K562 (cell line): ENCODE data around the gene CUTA. TPM values are rescaled to one million over a fixed set of nuclear protein-coding genes. Genes with fewer than 3 reads are reported as not detected.

ENCODE experiments used
- BRF1 ChIP-seq: IDR thresholded peaks from 3 replicates; pipeline ENCODE4 v1.6.1; 2011; ENCODE audit warnings: borderline replicate concordance, mild to moderate bottlenecking; ENCODE audit not compliant: insufficient read length; ENCODE audit errors: extremely low read depth
- DEAF1 ChIP-seq: fragments of 450-650 bp; formaldehyde crosslinking; IDR thresholded peaks from 2 replicates; pipeline ENCODE4 v1.4.0; 2020; ENCODE audit warnings: mild to moderate bottlenecking, moderate library complexity
- HDAC1 ChIP-seq, 2 experiments: fragments of 450-650 bp; IDR thresholded peaks; 2 replicates each; pipeline ENCODE4 v1.6.1; 2016 to 2017; ENCODE audit warnings: inconsistent platforms in 1 of 2, mild to moderate bottlenecking in 1 of 2, moderate library complexity in 1 of 2
- HNRNPUL1 ChIP-seq: fragments of 200-400 bp; formaldehyde crosslinking; IDR thresholded peaks from 2 replicates; pipeline ENCODE4 v1.6.1; 2017; ENCODE audit warnings: low read length
- LARP7 ChIP-seq: fragments of 450-650 bp; IDR thresholded peaks from 2 replicates; pipeline ENCODE4 v1.6.1; 2016
- MTA3 ChIP-seq: fragments of 450-650 bp; formaldehyde crosslinking; IDR thresholded peaks from 2 replicates; pipeline ENCODE4 v1.6.1; 2017; ENCODE audit warnings: mild to moderate bottlenecking, borderline replicate concordance
- NFATC3 ChIP-seq: fragments of 450-650 bp; IDR thresholded peaks from 2 replicates; pipeline ENCODE4 v1.6.1; 2017; ENCODE audit warnings: mild to moderate bottlenecking
- NR2C2 ChIP-seq, 2 experiments: fragments of 200-800 bp in 1 of 2; sonication (Bioruptor generic) in 1 of 2; sonication (generic) in 1 of 2; formaldehyde crosslinking in 1 of 2; IDR thresholded peaks; 2 replicates each; pipeline versions ENCODE4 v1.6.1 to v1.8.0; 2016 to 2022; ENCODE audit warnings: mild to moderate bottlenecking in 1 of 2, missing compliant biosample characterization in 1 of 2, missing genetic modification characterization in 1 of 2, missing genetic modification reagents in 1 of 2
- PHB ChIP-seq: fragments of 250-450 bp; sonication (Bioruptor Pico); IDR thresholded peaks from 2 replicates; pipeline ENCODE4 v1.5.0; 2021
- SMAD4 ChIP-seq: fragments of 250-450 bp; sonication (Bioruptor Pico); conservative IDR thresholded peaks from 2 replicates; pipeline ENCODE4 v1.8.0; 2021; ENCODE audit warnings: inconsistent platforms, mild to moderate bottlenecking, moderate library complexity
- SP2 ChIP-seq: IDR thresholded peaks from 2 replicates; pipeline ENCODE4 v1.6.1; 2011; ENCODE audit warnings: mild to moderate bottlenecking, low read depth, low read length, moderate library complexity; ENCODE audit not compliant: poor library complexity, severe bottlenecking; ENCODE audit errors: extremely low read depth
- STAG1 ChIP-seq: sonication (generic); formaldehyde crosslinking; IDR thresholded peaks from 2 replicates; pipeline ENCODE4 v1.5.0; 2020; ENCODE audit warnings: missing genetic modification reagents, borderline replicate concordance
- THRAP3 ChIP-seq: fragments of 450-650 bp; IDR thresholded peaks from 2 replicates; pipeline ENCODE4 v1.6.1; 2016; ENCODE audit warnings: mild to moderate bottlenecking, inconsistent platforms, borderline replicate concordance
- YBX1 ChIP-seq: fragments of 450-650 bp; IDR thresholded peaks from 2 replicates; pipeline ENCODE4 v1.7.1; 2016; ENCODE audit warnings: mild to moderate bottlenecking
- ZNF431 ChIP-seq: sonication (generic); formaldehyde crosslinking; IDR thresholded peaks from 2 replicates; pipeline ENCODE4 v1.8.0; 2022; ENCODE audit warnings: mild to moderate bottlenecking, missing genetic modification reagents
- ZNF586 ChIP-seq: fragments of 450-650 bp; formaldehyde crosslinking; conservative IDR thresholded peaks from 2 replicates; pipeline ENCODE4 v1.4.0; 2020; ENCODE audit warnings: mild to moderate bottlenecking, moderate library complexity
- ZNF707 ChIP-seq: fragments of 250-450 bp; sonication (Bioruptor Pico); conservative IDR thresholded peaks from 2 replicates; pipeline ENCODE4 v1.8.0; 2022; ENCODE audit warnings: inconsistent platforms, mild to moderate bottlenecking, moderate library complexity
- ZZZ3 ChIP-seq: fragments of 450-650 bp; IDR thresholded peaks from 2 replicates; pipeline ENCODE4 v1.6.1; 2016; ENCODE audit warnings: antibody characterized with exemption, mild to moderate bottlenecking, moderate library complexity
- polyA plus RNA-seq, 8 experiments: library from polyadenylated mRNA; depleted of rRNA in 4 of 8; stranded (reverse) in 5 of 8; unstranded in 3 of 8; fragments of >200 nt; fragmentation: Nextera tagmentation in 2 of 8; fragmentation: Illumina TruSeq in 1 of 8; extraction: Ambion mirVana in 2 of 8; extraction: Trizol in 1 of 8; gene quantifications; 2 replicates each; pipeline versions ENCODE4 v1.2.1 to v1.2.3, GENCODE V29; 2011 to 2014; ENCODE audit warnings: inconsistent platforms in 1 of 8, missing spikeins in 1 of 8
- total RNA-seq, 7 experiments: library from RNA; depleted of rRNA in 6 of 7; stranded (reverse); fragments of >200 nt in 6 of 7; fragmentation: Illumina TruSeq in 2 of 7; extraction: Trizol in 2 of 7; gene quantifications; 2 replicates each; pipeline versions ENCODE4 v1.2.1 to v1.2.3, GENCODE V29; 2011 to 2021; ENCODE audit warnings: low replicate concordance in 1 of 7
- TF ChIP-seq, protein P1 (sequence below): fragments of 450-650 bp; conservative IDR thresholded peaks from 2 replicates; pipeline ENCODE4 v1.6.1; 2016; ENCODE audit warnings: missing genetic modification characterization, low read depth, mild to moderate bottlenecking, control low read depth, missing compliant biosample characterization
- TF ChIP-seq, protein P2 (sequence below): fragments of 450-650 bp; IDR thresholded peaks from 2 replicates; pipeline ENCODE4 v1.6.1; 2016; ENCODE audit warnings: mild to moderate bottlenecking
- TF ChIP-seq, protein P3 (sequence below): fragments of 250-450 bp; sonication (Bioruptor Pico); IDR thresholded peaks from 2 replicates; pipeline ENCODE4 v1.8.0; 2022; ENCODE audit warnings: moderate library complexity, mild to moderate bottlenecking, inconsistent platforms

CUTA gene
- total and polyA plus RNA-seq, 9 of the 15 experiments (the other 6 are each of a cell fraction or from before 2014, with no cell fraction given): 166 to 682 (median 310) TPM

DNA sequence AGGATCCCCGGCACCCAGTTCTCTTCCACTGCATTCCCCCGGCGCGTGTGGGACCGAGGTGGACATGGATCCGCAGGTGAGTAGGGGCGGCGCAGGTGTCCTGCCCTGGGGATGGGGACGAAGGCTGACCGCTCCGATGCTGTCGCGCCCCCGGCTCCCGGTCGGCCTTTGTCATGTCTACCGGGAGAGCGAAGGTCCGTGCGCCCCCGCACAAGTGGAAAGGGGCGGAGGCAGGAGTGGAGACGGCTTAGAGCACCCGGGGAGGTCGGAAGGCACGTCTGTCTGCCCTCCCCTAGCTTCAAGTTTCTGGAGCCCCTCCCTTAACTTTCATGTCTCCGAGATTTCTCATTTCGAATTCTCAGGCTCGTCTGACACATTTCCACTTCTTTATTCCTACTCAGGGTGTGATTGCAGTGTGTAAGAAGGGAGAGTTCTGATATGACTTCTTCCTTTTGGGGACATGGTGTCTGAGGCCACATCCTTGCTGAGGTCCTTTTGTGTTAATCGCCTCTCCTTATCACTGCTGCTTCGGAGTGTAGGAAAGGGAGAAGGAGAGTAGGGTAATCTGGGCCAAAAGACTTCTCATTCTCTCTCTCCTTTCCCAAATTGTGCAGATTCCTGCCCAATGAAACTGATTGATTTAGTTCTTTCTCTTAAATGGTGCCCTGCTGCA is 25.8 kb downstream of the CUTA start (continued):
- TF ChIP-seq, protein P1, sequence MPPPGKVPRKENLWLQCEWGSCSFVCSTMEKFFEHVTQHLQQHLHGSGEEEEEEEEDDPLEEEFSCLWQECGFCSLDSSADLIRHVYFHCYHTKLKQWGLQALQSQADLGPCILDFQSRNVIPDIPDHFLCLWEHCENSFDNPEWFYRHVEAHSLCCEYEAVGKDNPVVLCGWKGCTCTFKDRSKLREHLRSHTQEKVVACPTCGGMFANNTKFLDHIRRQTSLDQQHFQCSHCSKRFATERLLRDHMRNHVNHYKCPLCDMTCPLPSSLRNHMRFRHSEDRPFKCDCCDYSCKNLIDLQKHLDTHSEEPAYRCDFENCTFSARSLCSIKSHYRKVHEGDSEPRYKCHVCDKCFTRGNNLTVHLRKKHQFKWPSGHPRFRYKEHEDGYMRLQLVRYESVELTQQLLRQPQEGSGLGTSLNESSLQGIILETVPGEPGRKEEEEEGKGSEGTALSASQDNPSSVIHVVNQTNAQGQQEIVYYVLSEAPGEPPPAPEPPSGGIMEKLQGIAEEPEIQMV (tag): no peak
- no peak for TF ChIP-seq BRF1
- TF ChIP-seq ZZZ3: no peak
- peak; percentile 62; the same call in 1 of the 2 replicates for TF ChIP-seq ZNF431 (CRISPR knock-in tag)
- 0 out of 2 replicates have a peak, but pooled peaks have one; percentile 16 for TF ChIP-seq THRAP3
- TF ChIP-seq MTA3: no peak; the same call in 1 of the 2 replicates
- TF ChIP-seq DEAF1 (CRISPR knock-in tag): no peak
- TF ChIP-seq NR2C2 (CRISPR knock-in tag; IDR thresholded peaks at IDR 0.05): peak; percentile 79; the same call in 1 of the 2 replicates
- no peak for TF ChIP-seq NR2C2 (tag; IDR thresholded peaks at IDR 0.05)
- TF ChIP-seq SMAD4 (CRISPR knock-in tag): no peak
- no peak for TF ChIP-seq SP2
- no peak for TF ChIP-seq STAG1 (CRISPR knock-in tag)
- 0 out of 2 replicates have a peak, but pooled peaks have one; percentile 27 for TF ChIP-seq ZNF707 (CRISPR knock-in tag)
- TF ChIP-seq HDAC1 (IDR thresholded peaks at IDR 0.05): peak in 1 of 2 experiments; percentile 59; a peak in 2 of 4 replicates
- TF ChIP-seq LARP7: 0 out of 2 replicates have a peak, but pooled peaks have one; percentile 67
- TF ChIP-seq, protein P2, sequence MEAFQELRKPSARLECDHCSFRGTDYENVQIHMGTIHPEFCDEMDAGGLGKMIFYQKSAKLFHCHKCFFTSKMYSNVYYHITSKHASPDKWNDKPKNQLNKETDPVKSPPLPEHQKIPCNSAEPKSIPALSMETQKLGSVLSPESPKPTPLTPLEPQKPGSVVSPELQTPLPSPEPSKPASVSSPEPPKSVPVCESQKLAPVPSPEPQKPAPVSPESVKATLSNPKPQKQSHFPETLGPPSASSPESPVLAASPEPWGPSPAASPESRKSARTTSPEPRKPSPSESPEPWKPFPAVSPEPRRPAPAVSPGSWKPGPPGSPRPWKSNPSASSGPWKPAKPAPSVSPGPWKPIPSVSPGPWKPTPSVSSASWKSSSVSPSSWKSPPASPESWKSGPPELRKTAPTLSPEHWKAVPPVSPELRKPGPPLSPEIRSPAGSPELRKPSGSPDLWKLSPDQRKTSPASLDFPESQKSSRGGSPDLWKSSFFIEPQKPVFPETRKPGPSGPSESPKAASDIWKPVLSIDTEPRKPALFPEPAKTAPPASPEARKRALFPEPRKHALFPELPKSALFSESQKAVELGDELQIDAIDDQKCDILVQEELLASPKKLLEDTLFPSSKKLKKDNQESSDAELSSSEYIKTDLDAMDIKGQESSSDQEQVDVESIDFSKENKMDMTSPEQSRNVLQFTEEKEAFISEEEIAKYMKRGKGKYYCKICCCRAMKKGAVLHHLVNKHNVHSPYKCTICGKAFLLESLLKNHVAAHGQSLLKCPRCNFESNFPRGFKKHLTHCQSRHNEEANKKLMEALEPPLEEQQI: no peak; the same call in 1 of the 2 replicates
- TF ChIP-seq NFATC3: no peak; the same call in 1 of the 2 replicates
- no peak for TF ChIP-seq ZNF586 (CRISPR knock-in tag)
- TF ChIP-seq, protein P3, sequence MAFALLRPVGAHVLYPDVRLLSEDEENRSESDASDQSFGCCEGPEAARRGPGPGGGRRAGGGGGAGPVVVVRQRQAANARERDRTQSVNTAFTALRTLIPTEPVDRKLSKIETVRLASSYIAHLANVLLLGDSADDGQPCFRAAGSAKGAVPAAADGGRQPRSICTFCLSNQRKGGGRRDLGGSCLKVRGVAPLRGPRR (CRISPR knock-in tag): no peak
- TF ChIP-seq HNRNPUL1: no peak
- no peak for TF ChIP-seq YBX1
- TF ChIP-seq PHB: peak; percentile 91; the same call in 1 of the 2 replicates
